GM12801 (cell line): ENCODE measurements around the gene ASIC3.

ENCODE experiments used
- CTCF ChIP-seq: IDR thresholded peaks from one replicate; pipeline ENCODE4 v1.5.1; 2011; ENCODE audit warnings: control low read depth; ENCODE audit not compliant: insufficient read length; ENCODE audit errors: extremely low read depth

ASIC3 gene

GRCh38 chr7:151057989-151058780 lies 9.9 kb downstream of the ASIC3 start:
- no peak for TF ChIP-seq CTCF

- TF ChIP-seq CTCF = no peak
Measured at GRCh38 chr7:151058781-151059366, 10.5 kb downstream of the ASIC3 start.

GRCh38 chr7:151059367-151060112 lies 11.2 kb downstream of the ASIC3 start, which contains the start of gene SLC4A2:
Gene SLC4A2 (plus strand): TSS chr7:151059589. CDS start chr7:151061988, 2,399 bp downstream.
- TF ChIP-seq CTCF = no peak

- TF ChIP-seq CTCF = no peak
Measured at GRCh38 chr7:151060113-151060415, 11.7 kb downstream of the ASIC3 start.

GRCh38 chr7:151060416-151061212 lies 12.3 kb downstream of the ASIC3 start:
- no peak for TF ChIP-seq CTCF

- TF ChIP-seq CTCF = no peak
Measured at GRCh38 chr7:151061213-151062110, 13.1 kb downstream of the ASIC3 start.
